ENCODE measurements around the gene LIX1.

DNA sequence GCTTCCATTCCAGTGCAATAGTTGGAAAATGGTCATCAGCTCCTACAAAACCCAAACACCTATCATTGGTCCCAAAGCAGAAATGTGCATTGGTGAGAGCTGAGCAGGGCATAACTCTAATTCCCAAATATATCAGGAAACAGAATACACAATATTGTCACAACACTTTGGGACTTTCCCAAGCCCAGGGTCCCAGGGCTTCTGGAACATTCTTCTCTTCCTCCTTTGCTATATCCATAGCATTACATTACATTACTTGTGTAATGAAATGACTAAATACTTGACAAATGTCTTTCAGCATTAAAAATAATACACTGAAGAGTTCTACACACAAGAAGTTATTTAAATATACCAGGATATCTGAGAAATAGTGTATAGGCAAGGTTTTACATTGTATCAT is 45.6 kb downstream of the LIX1 start:
- TF ChIP-seq POLR2AphosphoS5 (IDR thresholded peaks at IDR 0.05): no peak
- TF ChIP-seq, protein P1, sequence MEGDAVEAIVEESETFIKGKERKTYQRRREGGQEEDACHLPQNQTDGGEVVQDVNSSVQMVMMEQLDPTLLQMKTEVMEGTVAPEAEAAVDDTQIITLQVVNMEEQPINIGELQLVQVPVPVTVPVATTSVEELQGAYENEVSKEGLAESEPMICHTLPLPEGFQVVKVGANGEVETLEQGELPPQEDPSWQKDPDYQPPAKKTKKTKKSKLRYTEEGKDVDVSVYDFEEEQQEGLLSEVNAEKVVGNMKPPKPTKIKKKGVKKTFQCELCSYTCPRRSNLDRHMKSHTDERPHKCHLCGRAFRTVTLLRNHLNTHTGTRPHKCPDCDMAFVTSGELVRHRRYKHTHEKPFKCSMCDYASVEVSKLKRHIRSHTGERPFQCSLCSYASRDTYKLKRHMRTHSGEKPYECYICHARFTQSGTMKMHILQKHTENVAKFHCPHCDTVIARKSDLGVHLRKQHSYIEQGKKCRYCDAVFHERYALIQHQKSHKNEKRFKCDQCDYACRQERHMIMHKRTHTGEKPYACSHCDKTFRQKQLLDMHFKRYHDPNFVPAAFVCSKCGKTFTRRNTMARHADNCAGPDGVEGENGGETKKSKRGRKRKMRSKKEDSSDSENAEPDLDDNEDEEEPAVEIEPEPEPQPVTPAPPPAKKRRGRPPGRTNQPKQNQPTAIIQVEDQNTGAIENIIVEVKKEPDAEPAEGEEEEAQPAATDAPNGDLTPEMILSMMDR (IDR thresholded peaks at IDR 0.05): no peak
- TF ChIP-seq POLR2A (IDR thresholded peaks at IDR 0.05): no peak
